Frontal cortex (tissue), 4 donors: Measurements from ENCODE around the gene PLEKHF1. TPM values are rescaled to one million over a fixed set of nuclear protein-coding genes. Genes with fewer than 3 reads are reported as not detected.

Experiments used
- DNase-seq, 2 donors: peaks; one replicate each; pipeline ENCODE4 v3.0.0; 2012; ENCODE audit warnings: low spot score in 2 of 2
- FAIRE-seq: peaks from 2 replicates; lab custom pipeline; 2012; peaks lifted over from hg19 to GRCh38; lab: Jason Lieb, UNC
- total RNA-seq: library from RNA; depleted of rRNA; stranded (reverse); fragments of >200 nt; gene quantifications from one replicate; pipeline ENCODE4 v1.2.3, GENCODE V29; 2014
- donor health status: control.
- donor health status: control.
- donor health status: control.

Gene PLEKHF1
- total RNA-seq, 1 donor from 2014 or later: 2.0 TPM

DNA sequence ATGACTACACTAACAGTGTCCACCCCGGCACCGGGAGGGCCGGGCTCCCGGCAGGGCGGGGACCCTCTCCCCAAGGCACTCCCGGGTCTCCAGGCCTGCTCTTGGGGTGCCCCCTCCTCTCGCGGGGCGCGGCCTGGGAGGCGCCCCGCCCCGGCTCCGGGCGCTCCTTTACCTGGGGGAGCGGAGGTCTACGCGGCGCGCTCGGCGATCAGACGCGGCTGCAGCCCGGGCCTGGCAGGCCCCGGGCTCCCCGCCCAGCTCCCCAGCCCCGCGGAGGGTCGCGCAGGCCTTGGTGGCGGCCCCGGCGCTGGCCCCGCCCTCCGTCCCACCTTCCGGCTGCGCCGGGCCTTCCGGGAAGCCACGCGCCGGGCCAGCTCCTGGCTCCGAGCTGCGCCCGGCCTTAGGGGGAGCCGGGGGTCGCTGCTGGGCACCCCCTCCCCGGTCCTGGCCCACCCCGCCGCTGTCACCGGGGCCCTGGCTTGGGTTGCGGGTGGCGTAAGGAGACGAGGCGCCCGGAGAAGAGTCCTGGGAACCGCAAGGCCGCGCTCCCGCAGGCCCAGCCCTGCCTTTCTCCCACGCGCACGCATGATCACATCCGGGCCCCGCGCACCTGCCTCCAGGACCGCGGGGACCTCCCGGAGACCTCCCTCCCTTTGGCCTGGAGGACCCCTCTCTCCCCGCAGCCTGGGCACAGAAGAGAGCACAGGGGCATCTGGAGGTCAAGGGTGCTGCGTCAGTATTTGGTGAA is 49.9 kb downstream of the PLEKHF1 start, which contains the start of gene C19orf12:
C19orf12 (minus strand) TSS at position 309 of the 748 bp plus-strand sequence. CDS start 6,848 bp downstream, outside the sequence.
- FAIRE-seq (no peak), DNase-seq (peak; percentile 73 to 84)

DNA sequence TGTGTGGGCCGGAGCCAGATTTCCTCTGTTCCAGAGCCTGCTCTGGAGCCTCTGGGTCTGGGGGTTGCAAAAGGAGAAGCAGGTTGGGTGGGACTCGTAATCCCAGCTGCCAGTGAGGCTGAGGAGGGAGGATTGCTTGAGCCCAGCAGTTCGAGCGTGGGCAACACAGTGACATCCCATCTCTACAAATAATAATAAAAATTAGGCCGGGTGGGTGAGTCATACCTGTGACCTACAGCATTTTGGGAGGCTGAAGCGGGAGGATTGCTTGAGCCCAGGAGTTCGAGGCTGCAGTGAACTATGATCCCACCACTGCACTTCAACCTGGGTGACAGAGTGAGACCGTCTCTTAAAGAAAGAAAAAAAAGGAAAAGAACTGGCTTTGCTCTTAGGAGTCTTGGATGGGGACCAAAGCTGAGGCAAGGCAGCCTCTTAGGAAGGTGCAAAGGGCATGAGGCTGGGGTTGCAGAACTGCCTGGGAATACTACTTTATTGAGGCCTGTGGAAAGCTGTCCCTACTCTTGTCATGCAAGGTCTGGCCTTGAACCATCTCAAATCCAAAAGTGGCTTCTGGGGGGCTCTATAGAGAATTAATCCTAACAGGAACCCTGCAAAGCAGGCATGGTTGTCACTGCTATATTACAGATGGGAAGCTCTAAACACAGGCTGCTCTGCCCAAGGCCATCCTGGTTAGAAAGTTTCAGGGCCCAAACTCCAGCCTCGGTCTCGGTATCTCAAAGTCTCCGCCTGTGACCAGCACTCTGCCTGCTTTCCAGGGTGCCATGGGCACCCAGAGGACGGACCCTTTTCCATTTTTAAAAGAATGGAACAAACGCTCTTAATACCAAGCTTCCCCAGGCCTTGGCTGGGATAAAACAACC is 50.7 kb downstream of the PLEKHF1 start:
- DNase-seq: no peak
- no peak for FAIRE-seq

DNA sequence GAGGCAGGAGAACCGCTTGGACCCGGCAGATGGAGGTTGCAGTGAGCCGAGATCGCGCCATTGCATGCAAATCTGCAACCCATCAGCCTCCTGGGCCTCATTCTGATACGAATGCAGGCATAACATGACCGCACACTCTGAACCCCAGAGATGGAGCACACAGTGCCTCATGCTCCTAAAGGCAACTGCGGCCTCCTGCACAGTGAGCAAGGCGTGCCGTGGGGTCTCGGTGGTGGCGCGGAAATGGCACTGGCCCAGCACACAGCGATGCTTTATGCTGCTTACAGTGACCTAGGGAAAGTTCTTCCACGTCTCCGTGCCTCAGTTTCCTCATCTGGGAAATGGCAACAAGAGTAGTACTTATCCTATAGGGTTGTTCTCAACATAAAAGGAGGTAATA is 51.8 kb downstream of the PLEKHF1 start:
- DNase-seq (no peak), FAIRE-seq (no peak)

DNA sequence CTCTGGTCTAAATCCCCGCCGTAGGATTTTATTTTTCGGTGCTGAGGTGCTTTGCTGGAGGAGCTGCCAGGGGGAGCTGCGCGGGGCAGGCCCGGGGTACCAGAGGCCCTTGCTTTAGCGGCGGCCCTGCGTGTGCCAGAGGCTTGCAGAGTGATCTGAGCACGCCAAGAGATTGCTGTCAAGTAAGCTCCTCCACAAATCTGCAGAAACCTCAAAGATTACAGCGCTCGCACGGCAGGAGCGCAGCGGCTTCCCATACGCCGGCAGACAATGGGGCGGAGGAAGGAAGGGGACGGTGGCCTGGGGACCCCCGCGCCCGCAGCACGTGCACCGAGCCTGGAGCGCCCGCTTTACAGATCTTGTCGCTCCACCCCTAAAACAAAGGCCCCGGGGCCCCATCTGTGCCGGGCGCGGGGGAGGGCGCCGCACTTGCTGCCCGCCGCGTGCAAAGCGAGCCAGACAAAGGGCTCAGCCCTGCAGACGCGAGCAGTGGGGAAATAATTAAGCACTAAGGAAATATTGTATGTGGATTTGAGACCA is 58.9 kb downstream of the PLEKHF1 start:
- peak in 1 of 2 donors; percentile 45 for DNase-seq
- FAIRE-seq: no peak

DNA sequence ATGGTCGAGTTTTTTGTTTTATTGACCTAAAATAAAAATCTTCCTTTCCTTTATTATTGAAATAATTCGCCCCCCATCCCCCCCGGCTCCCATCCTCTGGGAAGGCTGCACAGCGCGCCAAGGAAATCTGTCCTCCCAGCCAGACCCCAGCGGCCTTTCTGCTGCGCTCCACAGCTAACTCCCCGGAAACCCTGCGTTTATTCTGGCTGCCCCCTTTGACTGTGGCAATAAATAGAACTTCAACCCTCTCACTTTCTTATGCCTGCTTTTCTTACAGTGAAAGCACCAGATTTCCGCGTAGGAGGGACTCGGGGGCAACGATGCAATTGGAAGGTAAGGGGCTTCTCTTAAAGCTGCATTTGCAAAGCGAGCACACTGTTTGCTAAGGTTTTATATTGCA is 59.5 kb downstream of the PLEKHF1 start:
- FAIRE-seq (no peak), DNase-seq (no peak)

Other genes with a start within 250 kb of the PLEKHF1 start
- gene VSTM2B, start 139.5 kb upstream of the PLEKHF1 start, total RNA-seq: 28.9 TPM
- 35.5 TPM for gene POP4, start 59.2 kb upstream of the PLEKHF1 start, total RNA-seq
- gene C19orf12, start 49.8 kb downstream of the PLEKHF1 start, total RNA-seq: 41.2 TPM
- 1.6 TPM for gene CCNE1, start 146.5 kb downstream of the PLEKHF1 start, total RNA-seq